HCT116 (cell line): Measurements from ENCODE around the gene SDK1. TPM values are rescaled to one million over a fixed set of nuclear protein-coding genes. Genes with fewer than 3 reads are reported as not detected.

Experiments
- ATAC-seq: fragments of 200-7000 bp; cut with Tn5 transposase; 2 replicates; pipeline ENCODE4 v1.9.1; 2020; ENCODE audit warnings: mild to moderate bottlenecking, moderate library complexity
- BruUV-seq: library from RNA; stranded (reverse); fragments of 400-500 nt; replicated peaks from 2 replicates; lab custom pipeline; 2021; lab: Mats Ljungman, UMichigan
- CTCF ChIA-PET: fragments of 300-600 bp; sonication (Branson Sonifier 250); formaldehyde crosslinking; loops from one replicate; lab custom pipeline; 2021; ENCODE audit warnings: antibody characterized with exemption; lab: Charles Lee
- POLR2A ChIA-PET: fragments of 300-600, 350-600 bp; sonication (Branson Sonifier 250); formaldehyde crosslinking; loops from one replicate; lab custom pipeline; 2021; ENCODE audit warnings: antibody characterized with exemption; lab: Charles Lee
- RAD21 ChIA-PET, 2 experiments: fragments of 300-600 bp; sonication (Branson Sonifier 250); formaldehyde crosslinking; loops; one replicate each; lab custom pipeline; 2023; ENCODE audit warnings: low total read pairs in 2 of 2; ENCODE audit not compliant: uncharacterized antibody in 2 of 2, unreplicated experiment in 2 of 2, low non-redundant PET in 1 of 2; lab: Charles Lee
- DNase-seq: peaks from one replicate; pipeline ENCODE4 v3.0.0-alpha.2; 2010; ENCODE audit warnings: low read depth, low spot score
- H2AFZ ChIP-seq: fragments of 200-600 bp; shearing (Covaris generic), sonication (generic); 2 replicates; pipeline ENCODE4 v1.6.1; 2017; ENCODE audit warnings: low read depth, mixed run types, mixed read lengths, antibody characterized with exemption, low read length; ENCODE audit not compliant: poor library complexity, severe bottlenecking
- H3K27ac ChIP-seq: 2 replicates; pipeline ENCODE4 v1.5.1; 2012; ENCODE audit warnings: low read depth, low read length
- H3K27me3 ChIP-seq: fragments of 200-600 bp; sonication (generic); 2 replicates; pipeline ENCODE4 v1.6.1; 2016; ENCODE audit warnings: mixed run types, low read length, mixed read lengths; ENCODE audit not compliant: insufficient read depth
- H3K36me3 ChIP-seq, 2 experiments: fragments of 200-500 bp in 1 of 2; fragments of 200-600 bp in 1 of 2; sonication (Bioruptor generic) in 1 of 2; sonication (generic) in 1 of 2; 2 replicates each; pipeline versions ENCODE4 v1.5.1 to v1.6.1; 2014 to 2016; ENCODE audit warnings: low read length in 2 of 2, inconsistent platforms in 1 of 2, mixed read lengths in 1 of 2, mixed run types in 1 of 2; ENCODE audit not compliant: insufficient read depth in 2 of 2, control insufficient read depth in 1 of 2
- H3K4me1 ChIP-seq, 2 experiments: fragments of 200-600 bp in 1 of 2; sonication (generic) in 1 of 2; 2 replicates each; pipeline versions ENCODE4 v1.5.1 to v1.6.1; 2012 to 2017; ENCODE audit warnings: low read length in 2 of 2, inconsistent platforms in 1 of 2, mild to moderate bottlenecking in 1 of 2, mixed read lengths in 1 of 2, mixed run types in 1 of 2, moderate library complexity in 1 of 2; ENCODE audit not compliant: insufficient read depth in 2 of 2, control insufficient read depth in 1 of 2
- H3K4me2 ChIP-seq: fragments of 200-600 bp; sonication (generic); 2 replicates; pipeline ENCODE4 v1.6.1; 2017; ENCODE audit warnings: mixed run types, low read length, mixed read lengths
- H3K4me3 ChIP-seq, 2 experiments: fragments of 200-600 bp in 1 of 2; sonication (generic) in 1 of 2; replicated peaks in 1 of 2; 2 replicates each; pipeline ENCODE4 v1.5.1; 2011 to 2016; ENCODE audit warnings: low read length in 2 of 2, control low read depth in 1 of 2, low read depth in 1 of 2, mild to moderate bottlenecking in 1 of 2, mixed read lengths in 1 of 2, mixed run types in 1 of 2
- H3K79me2 ChIP-seq: fragments of 200-600 bp; sonication (generic); 2 replicates; pipeline ENCODE4 v1.6.1; 2017; ENCODE audit warnings: mild to moderate bottlenecking, mixed run types, low read length, moderate library complexity, mixed read lengths; ENCODE audit not compliant: insufficient read depth
- H3K9ac ChIP-seq: fragments of 200-600 bp; sonication (generic); 2 replicates; pipeline ENCODE4 v1.6.1; 2016; ENCODE audit warnings: low read length, mixed read lengths
- H3K9me2 ChIP-seq: fragments of 200-600 bp; sonication (generic), shearing (Covaris generic); 2 replicates; pipeline ENCODE4 v1.6.1; 2017; ENCODE audit warnings: mixed run types, mild to moderate bottlenecking, moderate library complexity; ENCODE audit not compliant: insufficient read depth
- H3K9me3 ChIP-seq, 2 experiments: fragments of 200-500 bp in 1 of 2; fragments of 200-600 bp in 1 of 2; sonication (Bioruptor generic) in 1 of 2; sonication (generic) in 1 of 2; 2 replicates each; pipeline ENCODE4 v1.6.1; 2014 to 2017; ENCODE audit warnings: low read length in 2 of 2, mixed read lengths in 2 of 2, inconsistent platforms in 1 of 2, low read depth in 1 of 2, mild to moderate bottlenecking in 1 of 2, mixed run types in 1 of 2, moderate library complexity in 1 of 2; ENCODE audit not compliant: control insufficient read depth in 1 of 2, insufficient read depth in 1 of 2
- H4K20me1 ChIP-seq: fragments of 200-600 bp; sonication (generic), shearing (Covaris generic); 2 replicates; pipeline ENCODE4 v1.6.1; 2017; ENCODE audit warnings: mixed run types, mild to moderate bottlenecking, moderate library complexity; ENCODE audit not compliant: insufficient read depth
- ATF3 ChIP-seq: IDR thresholded peaks from 2 replicates; pipeline ENCODE4 v1.6.1; 2012
- CBX3 ChIP-seq: IDR thresholded peaks from 2 replicates; pipeline ENCODE4 v1.6.1; 2012; ENCODE audit warnings: low read depth
- ELF1 ChIP-seq: IDR thresholded peaks from 2 replicates; pipeline ENCODE4 v1.6.1; 2012; ENCODE audit warnings: low read depth, borderline replicate concordance
- MAX ChIP-seq: IDR thresholded peaks from 2 replicates; pipeline ENCODE4 v1.6.1; 2012
- POLR2AphosphoS5 ChIP-seq: IDR thresholded peaks from 2 replicates; pipeline ENCODE4 v1.6.1; 2011; ENCODE audit warnings: mild to moderate bottlenecking, low read depth, low read length, moderate library complexity
- YY1 ChIP-seq: IDR thresholded peaks from 2 replicates; pipeline ENCODE4 v1.6.1; 2011; ENCODE audit warnings: low read length, low read depth, moderate library complexity, mild to moderate bottlenecking; ENCODE audit not compliant: insufficient replicate concordance; ENCODE audit errors: extremely low read depth
- ZFX ChIP-seq: fragments of 450-650 bp; IDR thresholded peaks from 2 replicates; pipeline ENCODE4 v1.6.1; 2017
- ZNF274 ChIP-seq: fragments of 200-500 bp; sonication (Bioruptor generic); IDR thresholded peaks from 2 replicates; pipeline ENCODE4 v1.6.1; 2014; ENCODE audit warnings: mild to moderate bottlenecking, low read depth, low read length, inconsistent platforms
- intact Hi-C: fragments of 100-400 bp; cut with micrococcal nuclease; formaldehyde crosslinking; loops from 2 replicates; pipeline ENCODE4 v1.10.0; 2022
- total RNA-seq: library from RNA; stranded (reverse); gene quantifications from one replicate; pipeline ENCODE4 v1.2.1, GENCODE V29; 2021; ENCODE audit not compliant: unreplicated experiment
- TF ChIP-seq, protein P1 (sequence below): IDR thresholded peaks from 2 replicates; pipeline ENCODE4 v1.6.1; 2011; ENCODE audit warnings: mild to moderate bottlenecking, low read length, moderate library complexity; ENCODE audit not compliant: insufficient replicate concordance; ENCODE audit errors: extremely low read depth

The SDK1 gene
- total RNA-seq, 1 experiment from 2014 or later, result 0.05 TPM

DNA sequence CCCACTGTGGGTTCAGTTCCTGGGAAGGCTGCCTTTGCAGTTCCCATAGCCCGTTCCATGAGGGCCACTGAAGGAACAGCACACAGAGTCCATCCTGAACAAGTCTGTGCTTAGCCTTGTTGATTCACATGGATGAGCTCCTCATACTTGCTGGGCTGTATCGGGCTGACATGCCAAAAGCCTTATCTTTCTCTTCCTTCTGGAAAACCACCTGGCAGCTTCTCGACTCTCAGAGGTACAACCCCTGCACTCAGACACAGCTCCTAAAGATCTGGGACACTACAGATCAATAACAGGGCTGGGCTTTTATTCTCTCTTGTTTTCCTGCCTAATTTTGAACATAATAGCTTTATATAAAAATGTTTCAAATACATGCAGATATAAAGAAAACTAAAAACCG lies 667.2 kb downstream of the SDK1 start:
- DNase-seq (no peak), ATAC-seq (no peak)
- Histone ChIP-seq H2AFZ (no peak overlapping the region), H3K9me2 (no peaks in the 10 kb centered on the region), H3K27ac (no peak overlapping the region)
- no peak for TF ChIP-seq YY1
- TF ChIP-seq MAX, result no peak
- TF ChIP-seq ATF3, result no peak
- TF ChIP-seq, all 23 proteins: peak for 0
- H3K4me1 ChIP-seq, result no peaks in the 10 kb centered on the region
- H3K36me3 ChIP-seq, result no peaks in the 10 kb centered on the region
- ChIA-PET RAD21 (no interaction called here), CTCF (no interaction called here), POLR2A (no interaction called here)
- peaks cover 19% of the 10 kb centered on the region for H3K27me3 ChIP-seq
- no peaks in the 10 kb centered on the region for H4K20me1 ChIP-seq
- H3K4me2 ChIP-seq, result no peak overlapping the region
- H3K9me3 ChIP-seq, result no peaks in the 10 kb centered on the region
- no peak overlapping the region for H3K4me3 ChIP-seq
- no peaks in the 10 kb centered on the region for H3K79me2 ChIP-seq
- BruUV-seq, result no TSS peak
- intact Hi-C loops, result no loop called here
- H3K9ac ChIP-seq, result no peak overlapping the region

DNA sequence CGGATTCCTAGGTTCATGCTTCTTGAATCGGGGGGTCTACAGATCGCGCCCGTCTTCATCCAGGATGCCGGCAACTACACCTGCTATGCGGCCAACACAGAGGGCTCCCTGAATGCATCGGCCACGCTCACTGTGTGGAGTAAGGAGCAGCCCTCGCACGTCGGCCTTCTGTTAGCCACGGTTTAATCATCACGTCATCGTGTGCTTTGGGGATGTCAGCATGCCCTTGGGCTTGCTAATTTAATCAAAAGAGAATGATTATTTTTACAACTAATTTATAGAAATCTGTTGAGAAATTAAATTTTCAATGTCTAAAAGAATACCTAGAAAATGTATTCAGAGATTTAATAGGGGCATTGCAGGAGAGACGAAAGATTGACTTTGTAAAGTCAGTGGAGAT lies 668.2 kb downstream of the SDK1 start:
- TF ChIP-seq CBX3, result no peak
- no peak for TF ChIP-seq ATF3
- no peak for TF ChIP-seq ZFX
- TF ChIP-seq, protein P1, sequence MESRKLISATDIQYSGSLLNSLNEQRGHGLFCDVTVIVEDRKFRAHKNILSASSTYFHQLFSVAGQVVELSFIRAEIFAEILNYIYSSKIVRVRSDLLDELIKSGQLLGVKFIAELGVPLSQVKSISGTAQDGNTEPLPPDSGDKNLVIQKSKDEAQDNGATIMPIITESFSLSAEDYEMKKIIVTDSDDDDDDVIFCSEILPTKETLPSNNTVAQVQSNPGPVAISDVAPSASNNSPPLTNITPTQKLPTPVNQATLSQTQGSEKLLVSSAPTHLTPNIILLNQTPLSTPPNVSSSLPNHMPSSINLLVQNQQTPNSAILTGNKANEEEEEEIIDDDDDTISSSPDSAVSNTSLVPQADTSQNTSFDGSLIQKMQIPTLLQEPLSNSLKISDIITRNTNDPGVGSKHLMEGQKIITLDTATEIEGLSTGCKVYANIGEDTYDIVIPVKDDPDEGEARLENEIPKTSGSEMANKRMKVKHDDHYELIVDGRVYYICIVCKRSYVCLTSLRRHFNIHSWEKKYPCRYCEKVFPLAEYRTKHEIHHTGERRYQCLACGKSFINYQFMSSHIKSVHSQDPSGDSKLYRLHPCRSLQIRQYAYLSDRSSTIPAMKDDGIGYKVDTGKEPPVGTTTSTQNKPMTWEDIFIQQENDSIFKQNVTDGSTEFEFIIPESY, result no peak
- TF ChIP-seq ELF1, result no peak
- no peak for TF ChIP-seq POLR2AphosphoS5
- TF ChIP-seq ZNF274, result no peak
- H3K4me3 ChIP-seq, result no peak overlapping the region
- intact Hi-C loops, result no loop called here
- no TSS peak for BruUV-seq
- H3K27me3 ChIP-seq, result peaks cover 19% of the 10 kb centered on the region
- no peaks in the 10 kb centered on the region for H3K36me3 ChIP-seq
- DNase-seq (no peak), ATAC-seq (no peak)
- H2AFZ ChIP-seq, result no peak overlapping the region
- no peaks in the 10 kb centered on the region for H3K9me2 ChIP-seq
- H3K4me2 ChIP-seq, result no peak overlapping the region
- ChIA-PET POLR2A (no interaction called here), CTCF (no interaction called here), RAD21 (no interaction called here)
- no peaks in the 10 kb centered on the region for H3K9me3 ChIP-seq
- no peaks in the 10 kb centered on the region for H3K4me1 ChIP-seq
- no peaks in the 10 kb centered on the region for H3K79me2 ChIP-seq
- no peak overlapping the region for H3K27ac ChIP-seq
- no peaks in the 10 kb centered on the region for H4K20me1 ChIP-seq
- H3K9ac ChIP-seq, result no peak overlapping the region
